Stimulated activated CD8-positive, alpha-beta memory T cell treated with anti-CD3 and anti-CD28 coated beads, Interleukin-4, amount 100 ng/mL, for 4 hours (primary cell): ENCODE results near the gene ATRAID.
"Not testable (repeated sequence)": the region's sequence is repeated elsewhere in the genome, so short reads cannot be mapped to it uniquely, and the experiment has no call there.

Experiments used
- DNase-seq, 2 donors: peaks; one replicate each; pipeline ENCODE4 v3.0.0-alpha.2; 2020; ENCODE audit warnings: low read depth in 2 of 2, low spot score in 1 of 2

ATRAID gene

GRCh38 chr2:27191070-27191829, 20.6 kb upstream of the ATRAID start:
- DNase-seq = no peak

GRCh38 chr2:27194538-27195354, 17.1 kb upstream of the ATRAID start:
- no peak for DNase-seq

GRCh38 chr2:27195799-27196198, 16.0 kb upstream of the ATRAID start:
- DNase-seq = not testable (repeated sequence)

GRCh38 chr2:27198068-27198467, 13.8 kb upstream of the ATRAID start:
- DNase-seq = not testable (repeated sequence)

- DNase-seq = no peak
Measured at GRCh38 chr2:27198627-27199026, 13.2 kb upstream of the ATRAID start.

GRCh38 chr2:27199241-27199640, 12.6 kb upstream of the ATRAID start:
- DNase-seq = no peak

GRCh38 chr2:27201675-27202074, 10.2 kb upstream of the ATRAID start:
- DNase-seq = no peak

- DNase-seq = no peak
Measured at GRCh38 chr2:27202854-27203253, 9.0 kb upstream of the ATRAID start.

GRCh38 chr2:27203741-27204140, 8.1 kb upstream of the ATRAID start:
- no peak for DNase-seq

- DNase-seq = no peak
Measured at GRCh38 chr2:27204566-27204965, 7.3 kb upstream of the ATRAID start.

GRCh38 chr2:27205206-27205605, 6.6 kb upstream of the ATRAID start:
- no peak for DNase-seq

GRCh38 chr2:27206346-27206745, 5.5 kb upstream of the ATRAID start:
- no peak for DNase-seq

- DNase-seq = no peak
Measured at GRCh38 chr2:27208486-27209050, 3.3 kb upstream of the ATRAID start.

- no peak for DNase-seq
Measured at GRCh38 chr2:27209621-27210401, 2.0 kb upstream of the ATRAID start.

GRCh38 chr2:27211241-27211942, 449 bp upstream of the ATRAID start:
- no peak for DNase-seq

- DNase-seq = no peak
Measured at GRCh38 chr2:27212626-27213471, 1.0 kb downstream of the ATRAID start.

- DNase-seq = no peak
Measured at GRCh38 chr2:27214941-27215340, 3.1 kb downstream of the ATRAID start.

GRCh38 chr2:27216416-27217137, 4.7 kb downstream of the ATRAID start:
- DNase-seq = no peak
